Measurements from ENCODE around the gene FAM24A.

The FAM24A gene

DNA sequence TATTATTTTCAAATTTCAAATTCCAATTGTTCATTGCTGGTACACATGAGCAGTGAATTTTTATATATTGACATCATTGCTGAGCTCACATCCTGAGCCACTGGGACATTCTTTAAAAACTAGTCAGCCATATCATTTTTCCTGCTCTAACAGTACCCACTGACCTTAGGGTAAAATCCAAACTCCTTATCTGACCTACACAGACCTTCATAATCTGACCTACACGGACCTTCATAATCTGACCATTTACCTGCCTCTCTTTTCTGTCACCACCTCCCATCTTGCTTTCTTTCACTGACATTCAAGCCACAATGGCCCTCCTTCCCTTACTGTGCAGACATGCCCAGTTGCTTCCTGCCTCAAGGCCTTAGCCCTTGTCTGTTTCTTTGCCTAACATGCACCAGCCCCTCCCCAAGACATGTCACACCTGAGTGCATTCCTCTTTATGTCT, 48.7 kb upstream of the FAM24A start (continued):
- TF ChIP-seq, protein P1, sequence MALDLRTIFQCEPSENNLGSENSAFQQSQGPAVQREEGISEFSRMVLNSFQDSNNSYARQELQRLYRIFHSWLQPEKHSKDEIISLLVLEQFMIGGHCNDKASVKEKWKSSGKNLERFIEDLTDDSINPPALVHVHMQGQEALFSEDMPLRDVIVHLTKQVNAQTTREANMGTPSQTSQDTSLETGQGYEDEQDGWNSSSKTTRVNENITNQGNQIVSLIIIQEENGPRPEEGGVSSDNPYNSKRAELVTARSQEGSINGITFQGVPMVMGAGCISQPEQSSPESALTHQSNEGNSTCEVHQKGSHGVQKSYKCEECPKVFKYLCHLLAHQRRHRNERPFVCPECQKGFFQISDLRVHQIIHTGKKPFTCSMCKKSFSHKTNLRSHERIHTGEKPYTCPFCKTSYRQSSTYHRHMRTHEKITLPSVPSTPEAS (tag by site-specific recombination; IDR thresholded peaks at IDR 0.05): no peak
- TF ChIP-seq, protein P2, sequence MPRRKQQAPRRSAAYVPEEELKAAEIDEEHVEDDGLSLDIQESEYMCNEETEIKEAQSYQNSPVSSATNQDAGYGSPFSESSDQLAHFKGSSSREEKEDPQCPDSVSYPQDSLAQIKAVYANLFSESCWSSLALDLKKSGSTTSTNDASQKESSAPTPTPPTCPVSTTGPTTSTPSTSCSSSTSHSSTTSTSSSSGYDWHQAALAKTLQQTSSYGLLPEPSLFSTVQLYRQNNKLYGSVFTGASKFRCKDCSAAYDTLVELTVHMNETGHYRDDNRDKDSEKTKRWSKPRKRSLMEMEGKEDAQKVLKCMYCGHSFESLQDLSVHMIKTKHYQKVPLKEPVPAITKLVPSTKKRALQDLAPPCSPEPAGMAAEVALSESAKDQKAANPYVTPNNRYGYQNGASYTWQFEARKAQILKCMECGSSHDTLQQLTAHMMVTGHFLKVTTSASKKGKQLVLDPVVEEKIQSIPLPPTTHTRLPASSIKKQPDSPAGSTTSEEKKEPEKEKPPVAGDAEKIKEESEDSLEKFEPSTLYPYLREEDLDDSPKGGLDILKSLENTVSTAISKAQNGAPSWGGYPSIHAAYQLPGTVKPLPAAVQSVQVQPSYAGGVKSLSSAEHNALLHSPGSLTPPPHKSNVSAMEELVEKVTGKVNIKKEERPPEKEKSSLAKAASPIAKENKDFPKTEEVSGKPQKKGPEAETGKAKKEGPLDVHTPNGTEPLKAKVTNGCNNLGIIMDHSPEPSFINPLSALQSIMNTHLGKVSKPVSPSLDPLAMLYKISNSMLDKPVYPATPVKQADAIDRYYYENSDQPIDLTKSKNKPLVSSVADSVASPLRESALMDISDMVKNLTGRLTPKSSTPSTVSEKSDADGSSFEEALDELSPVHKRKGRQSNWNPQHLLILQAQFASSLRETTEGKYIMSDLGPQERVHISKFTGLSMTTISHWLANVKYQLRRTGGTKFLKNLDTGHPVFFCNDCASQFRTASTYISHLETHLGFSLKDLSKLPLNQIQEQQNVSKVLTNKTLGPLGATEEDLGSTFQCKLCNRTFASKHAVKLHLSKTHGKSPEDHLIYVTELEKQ (tag by site-specific recombination; IDR thresholded peaks at IDR 0.05; ENCODE audit: borderline replicate concordance): no peak
- TF ChIP-seq, protein P3, sequence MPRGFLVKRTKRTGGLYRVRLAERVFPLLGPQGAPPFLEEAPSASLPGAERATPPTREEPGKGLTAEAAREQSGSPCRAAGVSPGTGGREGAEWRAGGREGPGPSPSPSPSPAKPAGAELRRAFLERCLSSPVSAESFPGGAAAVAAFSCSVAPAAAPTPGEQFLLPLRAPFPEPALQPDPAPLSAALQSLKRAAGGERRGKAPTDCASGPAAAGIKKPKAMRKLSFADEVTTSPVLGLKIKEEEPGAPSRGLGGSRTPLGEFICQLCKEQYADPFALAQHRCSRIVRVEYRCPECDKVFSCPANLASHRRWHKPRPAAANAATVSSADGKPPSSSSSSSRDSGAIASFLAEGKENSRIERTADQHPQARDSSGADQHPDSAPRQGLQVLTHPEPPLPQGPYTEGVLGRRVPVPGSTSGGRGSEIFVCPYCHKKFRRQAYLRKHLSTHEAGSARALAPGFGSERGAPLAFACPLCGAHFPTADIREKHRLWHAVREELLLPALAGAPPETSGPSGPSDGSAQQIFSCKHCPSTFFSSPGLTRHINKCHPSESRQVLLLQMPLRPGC (tag by site-specific recombination; IDR thresholded peaks at IDR 0.05): no peak
- TF ChIP-seq KLF1 (tag by site-specific recombination; IDR thresholded peaks at IDR 0.05) (no peak), ZBTB20 (tag by site-specific recombination; IDR thresholded peaks at IDR 0.05) (no peak), GLIS2 (tag by site-specific recombination; IDR thresholded peaks at IDR 0.05) (no peak), ZNF626 (tag by site-specific recombination; IDR thresholded peaks at IDR 0.05) (no peak), ZFP69B (tag by site-specific recombination; IDR thresholded peaks at IDR 0.05) (no peak), ZBTB21 (tag by site-specific recombination; IDR thresholded peaks at IDR 0.05) (peak; percentile 52), BCL11B (tag by site-specific recombination; IDR thresholded peaks at IDR 0.05; ENCODE audit: low read depth) (no peak)
- TF ChIP-seq, protein P4, sequence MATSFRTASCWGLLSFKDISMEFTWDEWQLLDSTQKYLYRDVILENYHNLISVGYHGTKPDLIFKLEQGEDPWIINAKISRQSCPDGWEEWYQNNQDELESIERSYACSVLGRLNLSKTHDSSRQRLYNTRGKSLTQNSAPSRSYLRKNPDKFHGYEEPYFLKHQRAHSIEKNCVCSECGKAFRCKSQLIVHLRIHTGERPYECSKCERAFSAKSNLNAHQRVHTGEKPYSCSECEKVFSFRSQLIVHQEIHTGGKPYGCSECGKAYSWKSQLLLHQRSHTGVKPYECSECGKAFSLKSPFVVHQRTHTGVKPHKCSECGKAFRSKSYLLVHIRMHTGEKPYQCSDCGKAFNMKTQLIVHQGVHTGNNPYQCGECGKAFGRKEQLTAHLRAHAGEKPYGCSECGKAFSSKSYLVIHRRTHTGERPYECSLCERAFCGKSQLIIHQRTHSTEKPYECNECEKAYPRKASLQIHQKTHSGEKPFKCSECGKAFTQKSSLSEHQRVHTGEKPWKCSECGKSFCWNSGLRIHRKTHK (tag by site-specific recombination; IDR thresholded peaks at IDR 0.05): no peak

DNA sequence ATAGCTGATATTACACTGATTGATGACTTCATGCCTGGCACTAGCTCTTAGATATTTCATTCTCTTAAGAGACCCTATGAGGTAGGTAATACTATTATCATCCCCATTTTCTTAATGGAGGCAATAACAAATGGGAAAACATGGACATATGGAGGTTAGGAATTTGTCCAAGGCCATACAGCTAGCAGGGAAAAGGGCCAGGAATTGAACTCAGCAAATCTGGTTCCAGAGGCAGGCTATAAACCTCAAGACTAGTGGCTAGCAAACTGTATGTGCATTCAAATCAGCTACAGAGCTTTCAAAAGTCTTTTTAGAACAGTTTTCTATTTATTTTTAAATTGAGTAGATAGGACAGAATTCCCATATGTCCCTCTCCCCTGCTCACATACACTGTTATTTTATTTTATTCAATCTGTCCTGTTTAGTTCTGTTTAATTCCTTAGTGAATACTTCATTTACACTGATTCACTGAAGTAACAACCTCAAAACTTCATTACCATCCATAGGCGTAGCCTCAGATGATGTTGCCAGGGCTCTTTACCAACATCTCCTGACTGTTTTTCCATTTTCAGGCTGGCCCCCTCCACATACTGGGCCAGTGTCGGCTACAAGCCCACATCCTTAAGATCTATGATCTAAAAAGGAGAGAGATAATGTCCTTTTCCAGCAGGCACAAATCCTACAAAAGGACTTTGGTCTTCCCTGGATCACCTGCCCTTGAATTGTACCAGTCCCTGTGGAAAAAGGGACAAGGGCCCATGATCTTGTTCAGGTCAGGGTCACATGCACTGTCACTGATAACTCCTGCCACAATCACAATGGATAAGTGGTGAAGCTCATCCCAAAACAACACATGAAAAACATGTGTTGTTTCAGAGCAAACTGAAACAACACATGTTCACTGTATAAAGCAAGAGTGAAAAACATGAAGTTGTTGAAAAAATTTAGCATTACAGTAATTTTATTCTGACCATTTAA, 46.9 kb upstream of the FAM24A start:
- no peak overlapping the region for H3K27ac ChIP-seq (ENCODE audit: extremely low read depth, low read depth, low read length)
- POLR2A ChIA-PET: no interaction called here
- no peak for TF ChIP-seq ZNF133 (tag by site-specific recombination; IDR thresholded peaks at IDR 0.05)
- TF ChIP-seq ZFP69B (tag by site-specific recombination; IDR thresholded peaks at IDR 0.05): no peak
- TF ChIP-seq ZNF184 (tag by site-specific recombination; IDR thresholded peaks at IDR 0.05): no peak
- TF ChIP-seq SETDB1 (IDR thresholded peaks at IDR 0.05; ENCODE audit: insufficient read length, low read length): no peak
- no peak for TF ChIP-seq ZNF670 (tag by site-specific recombination; IDR thresholded peaks at IDR 0.05; ENCODE audit: low read depth)
- no peak for TF ChIP-seq ZBTB8A (tag by site-specific recombination; IDR thresholded peaks at IDR 0.05)
- no peak for TF ChIP-seq ZNF792 (tag by site-specific recombination; IDR thresholded peaks at IDR 0.05)
- no peak for TF ChIP-seq ZNF664 (tag by site-specific recombination; IDR thresholded peaks at IDR 0.05)
- TF ChIP-seq ZNF2 (tag by site-specific recombination; IDR thresholded peaks at IDR 0.05): no peak
- TF ChIP-seq YY1 (tag by site-specific recombination; IDR thresholded peaks at IDR 0.05): no peak
- no peak for TF ChIP-seq ZNF837 (tag by site-specific recombination; IDR thresholded peaks at IDR 0.05)
- TF ChIP-seq, protein P5, sequence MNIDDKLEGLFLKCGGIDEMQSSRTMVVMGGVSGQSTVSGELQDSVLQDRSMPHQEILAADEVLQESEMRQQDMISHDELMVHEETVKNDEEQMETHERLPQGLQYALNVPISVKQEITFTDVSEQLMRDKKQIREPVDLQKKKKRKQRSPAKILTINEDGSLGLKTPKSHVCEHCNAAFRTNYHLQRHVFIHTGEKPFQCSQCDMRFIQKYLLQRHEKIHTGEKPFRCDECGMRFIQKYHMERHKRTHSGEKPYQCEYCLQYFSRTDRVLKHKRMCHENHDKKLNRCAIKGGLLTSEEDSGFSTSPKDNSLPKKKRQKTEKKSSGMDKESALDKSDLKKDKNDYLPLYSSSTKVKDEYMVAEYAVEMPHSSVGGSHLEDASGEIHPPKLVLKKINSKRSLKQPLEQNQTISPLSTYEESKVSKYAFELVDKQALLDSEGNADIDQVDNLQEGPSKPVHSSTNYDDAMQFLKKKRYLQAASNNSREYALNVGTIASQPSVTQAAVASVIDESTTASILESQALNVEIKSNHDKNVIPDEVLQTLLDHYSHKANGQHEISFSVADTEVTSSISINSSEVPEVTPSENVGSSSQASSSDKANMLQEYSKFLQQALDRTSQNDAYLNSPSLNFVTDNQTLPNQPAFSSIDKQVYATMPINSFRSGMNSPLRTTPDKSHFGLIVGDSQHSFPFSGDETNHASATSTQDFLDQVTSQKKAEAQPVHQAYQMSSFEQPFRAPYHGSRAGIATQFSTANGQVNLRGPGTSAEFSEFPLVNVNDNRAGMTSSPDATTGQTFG (tag by site-specific recombination; IDR thresholded peaks at IDR 0.05; ENCODE audit: borderline replicate concordance): no peak
- H3K9me3 ChIP-seq (ENCODE audit: control insufficient read depth, insufficient read depth, low read depth, low read length): no peaks in the 10 kb centered on the region
- peaks cover 0 to 5% of the 10 kb centered on the region in 2 experiments; a peak in 1 of 3 replicates for H3K36me3 ChIP-seq (ENCODE audit: control insufficient read depth in 2 of 2, insufficient read depth in 1 of 2, low read length in 2 of 2)
- H3K4me3 ChIP-seq (ENCODE audit: low read depth, low read length): no peak overlapping the region
- peaks cover 3% of the 10 kb centered on the region; the same call in 1 of the 2 replicates for H3K4me1 ChIP-seq (ENCODE audit: control insufficient read depth, insufficient read depth, low read length)
- CTCF ChIA-PET: no interaction called here
